ENCODE measurements around the gene NOX4.

DNA sequence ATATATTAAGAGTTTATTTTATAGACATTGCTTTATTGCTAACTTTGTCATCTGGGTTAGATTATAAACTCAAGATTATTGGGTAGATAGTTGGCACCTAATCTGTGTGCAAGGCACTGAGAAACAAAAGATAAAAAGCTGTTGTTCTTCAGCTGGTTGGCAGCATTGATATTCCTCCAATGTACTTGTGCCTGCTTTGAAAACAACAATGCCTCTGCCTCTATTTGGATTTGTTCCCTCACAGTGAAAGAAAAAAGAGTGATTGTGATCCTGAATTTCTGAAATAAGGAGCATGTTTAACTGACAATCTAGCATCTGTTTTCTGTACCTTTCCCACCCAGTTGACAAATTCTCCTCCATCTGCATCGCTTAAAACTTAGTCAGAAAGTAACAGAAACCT is 215.2 kb downstream of the NOX4 start:
- TF ChIP-seq, protein P1, sequence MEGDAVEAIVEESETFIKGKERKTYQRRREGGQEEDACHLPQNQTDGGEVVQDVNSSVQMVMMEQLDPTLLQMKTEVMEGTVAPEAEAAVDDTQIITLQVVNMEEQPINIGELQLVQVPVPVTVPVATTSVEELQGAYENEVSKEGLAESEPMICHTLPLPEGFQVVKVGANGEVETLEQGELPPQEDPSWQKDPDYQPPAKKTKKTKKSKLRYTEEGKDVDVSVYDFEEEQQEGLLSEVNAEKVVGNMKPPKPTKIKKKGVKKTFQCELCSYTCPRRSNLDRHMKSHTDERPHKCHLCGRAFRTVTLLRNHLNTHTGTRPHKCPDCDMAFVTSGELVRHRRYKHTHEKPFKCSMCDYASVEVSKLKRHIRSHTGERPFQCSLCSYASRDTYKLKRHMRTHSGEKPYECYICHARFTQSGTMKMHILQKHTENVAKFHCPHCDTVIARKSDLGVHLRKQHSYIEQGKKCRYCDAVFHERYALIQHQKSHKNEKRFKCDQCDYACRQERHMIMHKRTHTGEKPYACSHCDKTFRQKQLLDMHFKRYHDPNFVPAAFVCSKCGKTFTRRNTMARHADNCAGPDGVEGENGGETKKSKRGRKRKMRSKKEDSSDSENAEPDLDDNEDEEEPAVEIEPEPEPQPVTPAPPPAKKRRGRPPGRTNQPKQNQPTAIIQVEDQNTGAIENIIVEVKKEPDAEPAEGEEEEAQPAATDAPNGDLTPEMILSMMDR (IDR thresholded peaks at IDR 0.05): no peak
- TF ChIP-seq POLR2A (IDR thresholded peaks at IDR 0.05) (no peak), POLR2AphosphoS5 (IDR thresholded peaks at IDR 0.05) (no peak)
